GM19035 (cell line): ENCODE results near the gene FIBCD1.
"Not testable (repeated sequence)": the region's sequence is repeated elsewhere in the genome, so short reads cannot be mapped to it uniquely, and the experiment has no call there.

Experiments
- ATAC-seq: cut with Tn5 transposase; IDR thresholded peaks from one replicate; pipeline ENCODE4 v1.9.1; 2021; ENCODE audit not compliant: unreplicated experiment

FIBCD1 gene

GRCh38 chr9:130955947-130956621 lies 17.0 kb upstream of the FIBCD1 start:
- ATAC-seq, result no peak

GRCh38 chr9:130954925-130955324 lies 15.9 kb upstream of the FIBCD1 start:
- ATAC-seq, result not testable (repeated sequence)

- no peak for ATAC-seq
Measured at GRCh38 chr9:130954317-130954716, 15.3 kb upstream of the FIBCD1 start.

- no peak for ATAC-seq
Measured at GRCh38 chr9:130952065-130952762, 13.2 kb upstream of the FIBCD1 start.

DNA sequence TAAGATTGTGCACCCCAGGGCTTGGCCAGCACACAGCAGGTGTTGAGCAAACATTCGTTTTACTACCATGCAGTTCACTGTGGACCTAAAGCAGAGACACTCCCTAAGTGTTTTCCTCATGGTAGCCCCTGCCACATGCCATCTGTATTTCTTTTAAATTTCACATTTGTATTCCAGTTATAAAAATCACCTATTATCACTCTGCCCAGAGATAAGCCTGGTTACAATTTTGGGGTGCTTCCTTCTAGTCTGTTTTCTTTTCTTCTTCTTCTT lies 10.9 kb upstream of the FIBCD1 start:
- no peak for ATAC-seq

DNA sequence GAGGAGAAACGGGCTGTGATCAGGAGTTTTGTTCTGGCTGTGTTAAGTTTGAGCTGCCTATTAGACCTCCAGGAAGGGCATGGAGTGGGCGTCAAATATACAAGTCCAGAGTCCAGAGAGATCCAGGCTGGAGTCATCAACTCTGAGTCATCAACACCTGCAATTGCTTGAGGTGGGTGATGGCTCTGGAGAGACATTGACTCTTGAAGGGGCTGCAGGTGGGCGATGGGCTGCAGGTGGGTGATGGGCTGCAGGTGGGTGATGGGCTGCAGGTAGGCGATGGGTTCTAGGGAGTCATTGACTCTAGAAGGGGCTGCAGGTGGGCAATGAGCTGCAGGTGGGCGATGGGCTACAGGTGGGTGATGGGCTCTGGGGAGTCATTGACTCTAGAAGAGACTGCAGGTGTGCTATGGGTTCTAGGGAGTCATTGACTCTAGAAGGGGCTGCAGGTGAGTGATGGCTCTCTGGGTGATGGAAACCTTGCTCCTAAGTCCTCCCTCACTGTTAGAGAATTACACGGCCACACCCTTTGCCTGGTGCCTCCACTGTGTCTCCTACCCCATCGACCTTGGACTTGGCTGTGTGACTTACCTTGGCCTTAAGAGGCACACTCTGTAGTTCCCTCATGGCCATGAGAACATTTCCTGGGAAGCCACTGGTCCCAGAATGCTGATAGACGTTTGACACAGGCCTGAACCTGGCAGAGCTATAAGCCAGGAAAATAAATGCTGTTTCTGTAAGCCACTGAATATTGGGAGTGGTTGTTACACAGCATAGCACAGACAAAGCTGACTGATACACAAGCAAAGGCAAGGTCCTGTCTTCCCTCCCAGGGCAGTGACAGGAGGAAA lies 10.4 kb upstream of the FIBCD1 start:
- ATAC-seq, result no peak

- no peak for ATAC-seq
Measured at GRCh38 chr9:130948266-130948665, 9.2 kb upstream of the FIBCD1 start.

GRCh38 chr9:130947618-130948140 lies 8.6 kb upstream of the FIBCD1 start:
- no peak for ATAC-seq

GRCh38 chr9:130946766-130947617 lies 7.9 kb upstream of the FIBCD1 start:
- no peak for ATAC-seq

DNA sequence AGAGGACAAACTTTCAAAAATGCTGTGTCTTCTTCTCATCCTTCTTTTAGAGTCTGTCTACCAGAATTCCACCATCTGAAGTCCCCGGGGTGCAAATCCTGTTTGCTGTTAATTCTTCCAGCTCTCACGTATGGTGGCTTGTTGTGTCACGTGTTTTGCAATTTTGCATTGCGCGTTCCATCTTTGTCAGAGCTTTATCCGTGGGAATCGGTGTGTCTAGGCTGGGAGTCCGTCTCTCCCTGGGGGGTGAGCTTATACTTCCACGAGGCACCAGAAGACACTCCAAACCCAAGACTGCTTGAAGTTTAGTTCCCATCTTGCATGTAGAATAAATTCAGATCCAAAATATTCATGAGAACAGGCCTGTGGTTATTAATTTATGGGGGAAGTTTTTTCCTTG lies 6.1 kb upstream of the FIBCD1 start:
- ATAC-seq, result no peak

- ATAC-seq, result no peak
Measured at GRCh38 chr9:130944510-130945058, 5.5 kb upstream of the FIBCD1 start.

- no peak for ATAC-seq
Measured at GRCh38 chr9:130943777-130944176, 4.7 kb upstream of the FIBCD1 start.

DNA sequence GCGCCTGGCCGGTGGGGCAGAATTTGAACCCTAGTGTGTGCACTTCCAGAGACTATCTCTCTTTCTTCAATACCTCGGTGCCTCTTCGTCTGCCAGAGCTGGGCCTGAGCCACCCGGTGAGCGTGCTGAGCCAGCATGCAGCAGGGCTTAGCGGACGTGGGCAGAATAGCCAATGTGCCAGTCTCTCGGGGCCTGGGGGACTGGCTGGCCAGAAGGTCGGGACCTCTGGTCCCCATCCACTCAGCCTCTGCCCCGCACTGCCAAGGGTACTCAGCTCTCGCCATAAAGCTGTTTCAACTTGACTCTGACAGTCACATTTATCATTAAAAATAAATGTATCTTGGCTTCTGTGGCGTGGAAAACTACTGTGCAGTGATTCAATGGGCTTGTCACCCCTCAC lies 4.2 kb upstream of the FIBCD1 start:
- no peak for ATAC-seq

- no peak for ATAC-seq
Measured at GRCh38 chr9:130942679-130943078, 3.6 kb upstream of the FIBCD1 start.

DNA sequence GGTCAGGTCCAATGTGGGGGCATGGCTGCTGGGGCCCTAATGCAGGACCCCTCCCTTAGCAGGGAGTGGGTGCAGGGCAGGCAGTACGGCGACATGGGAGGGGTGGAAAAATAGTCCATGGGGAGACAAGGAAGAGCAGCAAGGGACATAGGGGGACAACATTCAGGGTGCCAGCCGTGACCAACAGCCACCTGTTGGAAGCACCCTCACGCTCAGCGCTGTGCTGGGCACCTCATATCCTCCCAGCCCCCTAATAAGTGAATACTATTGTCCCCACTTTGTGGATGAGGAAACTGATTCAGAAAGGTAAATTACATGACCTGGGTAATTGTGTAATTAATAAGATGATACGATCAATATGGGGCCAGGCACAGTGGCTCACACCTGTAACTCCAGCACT lies 3.0 kb upstream of the FIBCD1 start:
- no peak for ATAC-seq

DNA sequence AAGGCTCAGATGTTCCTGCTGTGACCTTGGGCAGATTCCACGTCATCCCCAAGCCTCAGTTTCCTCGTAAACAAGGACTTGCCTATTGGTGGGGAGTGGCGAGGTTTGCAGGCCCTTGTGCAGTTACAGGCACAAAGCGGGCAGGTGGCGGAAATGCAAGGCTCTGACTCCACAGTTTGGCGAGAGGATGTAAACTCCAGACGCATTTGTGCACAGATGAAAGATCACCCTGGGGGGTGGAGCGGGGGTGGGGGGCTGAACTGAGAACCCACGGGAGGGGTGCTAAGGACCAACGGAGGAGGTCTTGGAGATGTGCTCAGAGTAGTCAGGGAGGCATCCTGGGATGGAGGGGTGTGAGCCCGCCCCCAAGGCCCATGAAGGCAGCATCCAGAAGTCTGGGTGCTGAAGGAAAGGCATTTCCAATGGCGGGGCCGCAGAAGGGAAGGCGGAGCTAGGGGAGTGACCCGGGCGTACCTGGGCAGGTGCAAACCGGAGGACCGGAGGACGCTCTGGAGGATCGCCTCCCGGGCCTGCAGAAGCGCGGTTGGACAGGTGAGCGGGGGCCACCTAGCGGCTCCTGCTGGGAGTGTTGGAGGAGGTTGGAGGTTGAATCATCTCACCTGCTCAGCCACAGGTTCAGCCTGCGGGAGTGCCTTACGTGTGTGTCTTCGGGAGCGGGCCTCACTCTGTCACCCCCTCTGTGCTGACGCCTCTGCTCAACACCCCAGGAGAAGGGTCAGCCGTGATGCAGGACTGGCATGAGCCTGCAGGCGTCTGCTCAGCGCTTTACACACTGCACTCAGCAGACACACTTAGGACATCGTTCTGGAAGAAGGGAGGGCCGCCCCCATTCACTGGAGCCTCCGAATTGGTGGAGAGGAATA lies 1.9 kb upstream of the FIBCD1 start:
- ATAC-seq, result no peak

DNA sequence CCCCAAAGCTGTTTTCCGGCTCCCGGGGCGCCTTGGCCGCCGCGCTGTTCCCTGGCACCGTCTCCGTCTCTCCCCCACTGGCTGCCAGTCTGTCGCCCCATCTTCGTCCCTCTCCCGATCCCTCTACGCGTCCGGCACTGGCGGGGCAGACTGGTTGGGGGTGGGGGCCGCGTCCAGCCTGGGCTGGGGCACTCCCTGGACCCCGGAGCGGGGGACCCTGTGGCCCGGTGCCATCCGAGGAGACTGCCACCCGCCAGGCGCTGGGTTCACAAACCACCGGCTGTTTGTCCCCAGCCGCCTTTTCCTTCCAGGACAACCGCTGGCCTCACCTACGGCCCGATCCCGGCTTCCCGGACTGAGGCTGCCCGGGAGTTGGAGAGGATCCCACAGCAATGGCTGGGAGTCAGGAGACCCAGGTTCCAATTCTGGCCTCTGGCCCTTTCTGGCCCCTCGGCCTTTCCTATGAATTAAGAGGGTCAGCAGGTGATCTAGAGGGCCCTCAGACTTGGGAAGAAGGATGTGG lies 1.0 kb upstream of the FIBCD1 start:
- ATAC-seq, result no peak

DNA sequence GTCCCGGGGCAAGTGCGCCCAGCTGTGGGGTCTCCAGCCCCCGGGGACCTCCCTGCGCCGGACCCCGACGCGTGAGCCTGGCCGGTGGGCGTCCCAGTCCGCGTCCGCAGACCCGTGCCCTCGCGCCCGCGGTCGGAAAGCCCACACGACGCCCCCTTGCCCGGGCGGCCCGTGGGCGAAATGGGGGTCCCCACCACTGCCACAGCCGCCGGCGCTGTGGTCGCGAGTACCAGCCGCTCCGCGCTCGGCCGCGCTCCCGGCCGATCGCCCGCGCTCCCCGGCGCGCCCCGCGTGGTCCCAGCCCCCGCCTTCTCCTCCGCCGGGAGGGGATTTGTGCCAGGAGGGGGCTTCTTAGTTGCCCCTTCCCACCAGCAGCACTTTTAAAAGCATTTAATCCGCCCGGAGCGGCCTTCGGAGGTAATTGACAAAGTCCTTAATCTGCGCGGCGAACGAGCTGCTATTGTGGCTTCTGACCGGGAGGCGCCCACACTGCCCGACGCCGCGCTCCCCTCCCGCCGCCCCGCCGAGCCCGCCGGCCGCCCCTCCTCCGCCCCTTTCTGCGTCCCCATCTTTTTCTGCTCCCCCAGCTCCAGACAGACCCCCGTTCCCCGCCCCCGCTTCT lies 469 bp upstream of the FIBCD1 start:
- no peak for ATAC-seq

- ATAC-seq, result no peak
Measured at GRCh38 chr9:130938184-130938651, 829 bp downstream of the FIBCD1 start.
